HEK293 (cell line): ENCODE measurements around the gene CELF4.

Experiments
- CTCF ChIA-PET: fragments of 350-600 bp; formaldehyde crosslinking; extraction: SDS; loops from one replicate; lab custom pipeline; 2021; ENCODE audit warnings: antibody characterized with exemption; lab: Yijun Ruan, JAX
- POLR2A ChIA-PET: fragments of 300-600 bp; formaldehyde crosslinking; extraction: SDS; loops from one replicate; lab custom pipeline; 2020; ENCODE audit warnings: antibody characterized with exemption, inconsistent platforms; lab: Yijun Ruan, JAX
- H3K27ac ChIP-seq: fragments of 200-500 bp; sonication (Bioruptor generic); 2 replicates; pipeline ENCODE4 v1.5.1; 2014; ENCODE audit warnings: low read depth, low read length, control low read depth, inconsistent platforms; ENCODE audit errors: extremely low read depth
- H3K36me3 ChIP-seq, 2 experiments: fragments of 200-500 bp in 1 of 2; sonication (Bioruptor generic) in 1 of 2; 1 replicate in 1 of 2; 2 replicates in 1 of 2; pipeline ENCODE4 v1.5.1; 2014 to 2017; ENCODE audit warnings: inconsistent platforms in 2 of 2, low read length in 2 of 2; ENCODE audit not compliant: control insufficient read depth in 2 of 2, insufficient read depth in 1 of 2
- H3K4me1 ChIP-seq: fragments of 200-500 bp; sonication (Bioruptor generic); 2 replicates; pipeline ENCODE4 v1.5.1; 2014; ENCODE audit warnings: mild to moderate bottlenecking, low read length, inconsistent platforms; ENCODE audit not compliant: control insufficient read depth, insufficient read depth
- H3K4me3 ChIP-seq: 2 replicates; pipeline ENCODE4 v1.5.1; 2011; ENCODE audit warnings: low read depth, mild to moderate bottlenecking, control low read depth, low read length, moderate library complexity
- H3K9me3 ChIP-seq: fragments of 200-500 bp; sonication (Bioruptor generic); 2 replicates; pipeline ENCODE4 v1.5.1; 2014; ENCODE audit warnings: low read depth, low read length, inconsistent platforms; ENCODE audit not compliant: control insufficient read depth, insufficient read depth
- FEZF1 ChIP-seq: fragments of 450-650 bp; formaldehyde crosslinking; IDR thresholded peaks from 2 replicates; pipeline ENCODE4 v1.5.1; 2016; ENCODE audit warnings: missing biosample characterization, missing genetic modification characterization
- HOXA7 ChIP-seq: sonication (generic); formaldehyde crosslinking; IDR thresholded peaks from 2 replicates; pipeline ENCODE4 v1.8.1; 2022; ENCODE audit warnings: missing genetic modification reagents, borderline replicate concordance
- MYNN ChIP-seq: fragments of 450-650 bp; formaldehyde crosslinking; IDR thresholded peaks from 2 replicates; pipeline ENCODE4 v1.5.1; 2016; ENCODE audit warnings: missing biosample characterization, missing genetic modification characterization, borderline replicate concordance
- RBAK ChIP-seq: fragments of 450-650 bp; formaldehyde crosslinking; IDR thresholded peaks from 2 replicates; pipeline ENCODE4 v1.5.1; 2016; ENCODE audit warnings: missing biosample characterization, missing genetic modification characterization
- ZEB2 ChIP-seq: fragments of 450-650 bp; formaldehyde crosslinking; IDR thresholded peaks from 2 replicates; pipeline ENCODE4 v1.5.1; 2016; ENCODE audit warnings: missing biosample characterization, missing genetic modification characterization
- ZFP37 ChIP-seq: fragments of 450-650 bp; formaldehyde crosslinking; IDR thresholded peaks from 2 replicates; pipeline ENCODE4 v1.5.1; 2016; ENCODE audit warnings: missing biosample characterization, missing genetic modification characterization
- ZNF133 ChIP-seq: fragments of 450-650 bp; formaldehyde crosslinking; IDR thresholded peaks from 2 replicates; pipeline ENCODE4 v1.5.1; 2016; ENCODE audit warnings: missing biosample characterization, missing genetic modification characterization
- ZNF184 ChIP-seq: fragments of 450-650 bp; IDR thresholded peaks from 2 replicates; pipeline ENCODE4 v1.5.1; 2018; ENCODE audit warnings: missing biosample characterization, mild to moderate bottlenecking, missing genetic modification characterization
- ZNF266 ChIP-seq: fragments of 450-650 bp; formaldehyde crosslinking; IDR thresholded peaks from 2 replicates; pipeline ENCODE4 v1.5.1; 2016; ENCODE audit warnings: missing biosample characterization, missing genetic modification characterization, low read depth
- ZNF274 ChIP-seq, 2 experiments: fragments of 200-500 bp in 1 of 2; fragments of 450-650 bp in 1 of 2; sonication (Bioruptor generic) in 1 of 2; formaldehyde crosslinking in 1 of 2; IDR thresholded peaks; 2 replicates each; pipeline versions ENCODE4 v1.5.1 to v1.6.1; 2014 to 2016; ENCODE audit warnings: borderline replicate concordance in 1 of 2, inconsistent platforms in 1 of 2, low read length in 1 of 2, missing biosample characterization in 1 of 2, missing genetic modification characterization in 1 of 2
- ZNF473 ChIP-seq: fragments of 450-650 bp; formaldehyde crosslinking; IDR thresholded peaks from 2 replicates; pipeline ENCODE4 v1.5.1; 2017; ENCODE audit warnings: missing biosample characterization, missing genetic modification characterization
- ZNF514 ChIP-seq: fragments of 450-650 bp; formaldehyde crosslinking; IDR thresholded peaks from 2 replicates; pipeline ENCODE4 v1.5.1; 2016; ENCODE audit warnings: missing biosample characterization, missing genetic modification characterization
- ZNF558 ChIP-seq: fragments of 450-650 bp; formaldehyde crosslinking; IDR thresholded peaks from 2 replicates; pipeline ENCODE4 v1.5.1; 2016; ENCODE audit warnings: missing biosample characterization, missing genetic modification characterization
- ZNF837 ChIP-seq: fragments of 450-650 bp; formaldehyde crosslinking; IDR thresholded peaks from 2 replicates; pipeline ENCODE4 v1.5.1; 2016; ENCODE audit warnings: missing biosample characterization, missing genetic modification characterization
- ZSCAN16 ChIP-seq: fragments of 450-650 bp; formaldehyde crosslinking; IDR thresholded peaks from 2 replicates; pipeline ENCODE4 v1.5.1; 2016; ENCODE audit warnings: missing biosample characterization, missing genetic modification characterization
- TF ChIP-seq, protein P1 (sequence below): fragments of 450-650 bp; formaldehyde crosslinking; IDR thresholded peaks from 2 replicates; pipeline ENCODE4 v1.5.1; 2016; ENCODE audit warnings: missing biosample characterization, missing genetic modification characterization
- TF ChIP-seq, protein P2 (sequence below): fragments of 450-650 bp; formaldehyde crosslinking; IDR thresholded peaks from 2 replicates; pipeline ENCODE4 v1.5.1; 2016; ENCODE audit warnings: missing biosample characterization, missing genetic modification characterization, borderline replicate concordance
- TF ChIP-seq, protein P3 (sequence below): fragments of 450-650 bp; formaldehyde crosslinking; IDR thresholded peaks from 2 replicates; pipeline ENCODE4 v1.5.1; 2016; ENCODE audit warnings: missing biosample characterization, missing genetic modification characterization
- TF ChIP-seq, protein P4 (sequence below): fragments of 450-650 bp; formaldehyde crosslinking; IDR thresholded peaks from 2 replicates; pipeline ENCODE4 v1.5.1; 2016; ENCODE audit warnings: missing biosample characterization, missing genetic modification characterization
- TF ChIP-seq, protein P5 (sequence below): fragments of 450-650 bp; formaldehyde crosslinking; IDR thresholded peaks from 2 replicates; pipeline ENCODE4 v1.5.1; 2016; ENCODE audit warnings: missing biosample characterization, missing genetic modification characterization, low read depth

Gene CELF4

DNA sequence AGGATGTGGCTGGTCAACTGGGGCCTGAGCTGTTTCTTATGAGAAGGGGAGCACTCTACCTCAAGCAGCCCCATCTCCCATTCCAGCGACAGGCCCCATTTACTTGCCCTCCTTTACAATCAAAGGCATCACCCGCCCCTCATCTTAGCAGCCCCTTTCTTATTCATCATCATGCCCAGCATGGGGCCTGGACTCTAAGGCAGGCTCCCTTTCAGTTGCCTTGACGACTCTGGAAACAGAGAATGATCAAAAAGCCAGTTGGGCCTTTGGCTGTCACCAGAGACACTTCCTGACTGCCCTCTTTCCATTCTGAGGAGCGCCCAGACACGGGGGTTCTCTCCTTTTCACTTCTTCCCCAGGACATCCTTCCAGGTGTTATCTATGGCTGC lies 11.2 kb downstream of the CELF4 start (continued):
- no peak for TF ChIP-seq ZFP37 (tag by site-specific recombination)

DNA sequence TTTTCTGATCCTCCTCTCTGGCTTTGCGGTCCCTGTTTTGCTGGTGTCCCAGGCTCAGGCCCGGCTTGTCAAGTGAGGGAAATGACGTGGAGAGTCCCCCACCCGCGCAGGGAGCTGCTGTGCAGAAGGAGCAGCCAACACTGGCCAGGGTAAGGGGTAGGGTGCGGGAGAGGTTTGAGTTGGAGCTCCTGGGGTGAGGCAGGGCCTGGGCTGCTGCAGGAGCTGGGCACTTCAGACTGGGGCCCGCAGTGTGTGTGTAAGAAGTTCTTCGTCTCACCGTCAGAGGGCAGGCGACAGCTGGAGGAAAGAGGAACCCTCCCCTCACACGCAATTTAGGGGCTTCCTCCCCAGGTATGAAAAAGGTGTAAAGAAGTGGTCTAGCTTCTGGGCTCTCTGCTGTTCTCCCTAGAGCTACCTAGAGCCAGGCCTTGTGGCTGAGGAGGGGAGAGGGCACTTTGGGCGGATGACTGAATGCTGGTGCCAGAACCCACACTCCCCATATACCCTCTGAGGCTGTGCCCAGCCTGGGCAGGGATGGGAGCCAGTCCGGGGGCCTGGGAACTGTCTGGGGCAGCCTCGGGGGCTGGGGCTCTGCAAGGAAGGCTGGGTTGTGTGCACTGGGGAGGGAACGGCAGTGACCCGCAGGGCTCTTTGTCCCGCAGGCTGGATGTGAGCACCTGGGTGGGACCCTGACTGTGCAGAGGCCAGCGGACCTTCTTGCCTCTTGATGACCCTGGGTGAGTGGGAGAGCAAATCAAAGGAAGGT lies 11.8 kb downstream of the CELF4 start:
- no peak overlapping the region for H3K4me3 ChIP-seq
- no peaks in the 10 kb centered on the region for H3K36me3 ChIP-seq
- no peaks in the 10 kb centered on the region for H3K4me1 ChIP-seq
- no peaks in the 10 kb centered on the region for H3K9me3 ChIP-seq
- POLR2A ChIA-PET: no interaction called here
- TF ChIP-seq, protein P1, sequence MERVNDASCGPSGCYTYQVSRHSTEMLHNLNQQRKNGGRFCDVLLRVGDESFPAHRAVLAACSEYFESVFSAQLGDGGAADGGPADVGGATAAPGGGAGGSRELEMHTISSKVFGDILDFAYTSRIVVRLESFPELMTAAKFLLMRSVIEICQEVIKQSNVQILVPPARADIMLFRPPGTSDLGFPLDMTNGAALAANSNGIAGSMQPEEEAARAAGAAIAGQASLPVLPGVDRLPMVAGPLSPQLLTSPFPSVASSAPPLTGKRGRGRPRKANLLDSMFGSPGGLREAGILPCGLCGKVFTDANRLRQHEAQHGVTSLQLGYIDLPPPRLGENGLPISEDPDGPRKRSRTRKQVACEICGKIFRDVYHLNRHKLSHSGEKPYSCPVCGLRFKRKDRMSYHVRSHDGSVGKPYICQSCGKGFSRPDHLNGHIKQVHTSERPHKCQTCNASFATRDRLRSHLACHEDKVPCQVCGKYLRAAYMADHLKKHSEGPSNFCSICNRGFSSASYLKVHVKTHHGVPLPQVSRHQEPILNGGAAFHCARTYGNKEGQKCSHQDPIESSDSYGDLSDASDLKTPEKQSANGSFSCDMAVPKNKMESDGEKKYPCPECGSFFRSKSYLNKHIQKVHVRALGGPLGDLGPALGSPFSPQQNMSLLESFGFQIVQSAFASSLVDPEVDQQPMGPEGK (tag by site-specific recombination): no peak
- no peak for TF ChIP-seq ZEB2 (tag by site-specific recombination)
- no peak for TF ChIP-seq FEZF1 (tag by site-specific recombination)
- TF ChIP-seq HOXA7: no peak
- TF ChIP-seq ZNF514 (tag by site-specific recombination): no peak
- TF ChIP-seq, protein P2, sequence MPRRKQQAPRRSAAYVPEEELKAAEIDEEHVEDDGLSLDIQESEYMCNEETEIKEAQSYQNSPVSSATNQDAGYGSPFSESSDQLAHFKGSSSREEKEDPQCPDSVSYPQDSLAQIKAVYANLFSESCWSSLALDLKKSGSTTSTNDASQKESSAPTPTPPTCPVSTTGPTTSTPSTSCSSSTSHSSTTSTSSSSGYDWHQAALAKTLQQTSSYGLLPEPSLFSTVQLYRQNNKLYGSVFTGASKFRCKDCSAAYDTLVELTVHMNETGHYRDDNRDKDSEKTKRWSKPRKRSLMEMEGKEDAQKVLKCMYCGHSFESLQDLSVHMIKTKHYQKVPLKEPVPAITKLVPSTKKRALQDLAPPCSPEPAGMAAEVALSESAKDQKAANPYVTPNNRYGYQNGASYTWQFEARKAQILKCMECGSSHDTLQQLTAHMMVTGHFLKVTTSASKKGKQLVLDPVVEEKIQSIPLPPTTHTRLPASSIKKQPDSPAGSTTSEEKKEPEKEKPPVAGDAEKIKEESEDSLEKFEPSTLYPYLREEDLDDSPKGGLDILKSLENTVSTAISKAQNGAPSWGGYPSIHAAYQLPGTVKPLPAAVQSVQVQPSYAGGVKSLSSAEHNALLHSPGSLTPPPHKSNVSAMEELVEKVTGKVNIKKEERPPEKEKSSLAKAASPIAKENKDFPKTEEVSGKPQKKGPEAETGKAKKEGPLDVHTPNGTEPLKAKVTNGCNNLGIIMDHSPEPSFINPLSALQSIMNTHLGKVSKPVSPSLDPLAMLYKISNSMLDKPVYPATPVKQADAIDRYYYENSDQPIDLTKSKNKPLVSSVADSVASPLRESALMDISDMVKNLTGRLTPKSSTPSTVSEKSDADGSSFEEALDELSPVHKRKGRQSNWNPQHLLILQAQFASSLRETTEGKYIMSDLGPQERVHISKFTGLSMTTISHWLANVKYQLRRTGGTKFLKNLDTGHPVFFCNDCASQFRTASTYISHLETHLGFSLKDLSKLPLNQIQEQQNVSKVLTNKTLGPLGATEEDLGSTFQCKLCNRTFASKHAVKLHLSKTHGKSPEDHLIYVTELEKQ (tag by site-specific recombination): no peak
- no peak for TF ChIP-seq RBAK (tag by site-specific recombination)
- TF ChIP-seq, protein P3, sequence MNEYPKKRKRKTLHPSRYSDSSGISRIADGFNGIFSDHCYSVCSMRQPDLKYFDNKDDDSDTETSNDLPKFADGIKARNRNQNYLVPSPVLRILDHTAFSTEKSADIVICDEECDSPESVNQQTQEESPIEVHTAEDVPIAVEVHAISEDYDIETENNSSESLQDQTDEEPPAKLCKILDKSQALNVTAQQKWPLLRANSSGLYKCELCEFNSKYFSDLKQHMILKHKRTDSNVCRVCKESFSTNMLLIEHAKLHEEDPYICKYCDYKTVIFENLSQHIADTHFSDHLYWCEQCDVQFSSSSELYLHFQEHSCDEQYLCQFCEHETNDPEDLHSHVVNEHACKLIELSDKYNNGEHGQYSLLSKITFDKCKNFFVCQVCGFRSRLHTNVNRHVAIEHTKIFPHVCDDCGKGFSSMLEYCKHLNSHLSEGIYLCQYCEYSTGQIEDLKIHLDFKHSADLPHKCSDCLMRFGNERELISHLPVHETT (tag by site-specific recombination): no peak
- TF ChIP-seq ZSCAN16: no peak
- no peak for TF ChIP-seq ZNF473 (tag by site-specific recombination)
- no peak for TF ChIP-seq MYNN (tag by site-specific recombination)
- no peak for TF ChIP-seq ZNF266 (tag by site-specific recombination)
- TF ChIP-seq, protein P4, sequence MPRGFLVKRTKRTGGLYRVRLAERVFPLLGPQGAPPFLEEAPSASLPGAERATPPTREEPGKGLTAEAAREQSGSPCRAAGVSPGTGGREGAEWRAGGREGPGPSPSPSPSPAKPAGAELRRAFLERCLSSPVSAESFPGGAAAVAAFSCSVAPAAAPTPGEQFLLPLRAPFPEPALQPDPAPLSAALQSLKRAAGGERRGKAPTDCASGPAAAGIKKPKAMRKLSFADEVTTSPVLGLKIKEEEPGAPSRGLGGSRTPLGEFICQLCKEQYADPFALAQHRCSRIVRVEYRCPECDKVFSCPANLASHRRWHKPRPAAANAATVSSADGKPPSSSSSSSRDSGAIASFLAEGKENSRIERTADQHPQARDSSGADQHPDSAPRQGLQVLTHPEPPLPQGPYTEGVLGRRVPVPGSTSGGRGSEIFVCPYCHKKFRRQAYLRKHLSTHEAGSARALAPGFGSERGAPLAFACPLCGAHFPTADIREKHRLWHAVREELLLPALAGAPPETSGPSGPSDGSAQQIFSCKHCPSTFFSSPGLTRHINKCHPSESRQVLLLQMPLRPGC (tag by site-specific recombination): no peak
- TF ChIP-seq, protein P5, sequence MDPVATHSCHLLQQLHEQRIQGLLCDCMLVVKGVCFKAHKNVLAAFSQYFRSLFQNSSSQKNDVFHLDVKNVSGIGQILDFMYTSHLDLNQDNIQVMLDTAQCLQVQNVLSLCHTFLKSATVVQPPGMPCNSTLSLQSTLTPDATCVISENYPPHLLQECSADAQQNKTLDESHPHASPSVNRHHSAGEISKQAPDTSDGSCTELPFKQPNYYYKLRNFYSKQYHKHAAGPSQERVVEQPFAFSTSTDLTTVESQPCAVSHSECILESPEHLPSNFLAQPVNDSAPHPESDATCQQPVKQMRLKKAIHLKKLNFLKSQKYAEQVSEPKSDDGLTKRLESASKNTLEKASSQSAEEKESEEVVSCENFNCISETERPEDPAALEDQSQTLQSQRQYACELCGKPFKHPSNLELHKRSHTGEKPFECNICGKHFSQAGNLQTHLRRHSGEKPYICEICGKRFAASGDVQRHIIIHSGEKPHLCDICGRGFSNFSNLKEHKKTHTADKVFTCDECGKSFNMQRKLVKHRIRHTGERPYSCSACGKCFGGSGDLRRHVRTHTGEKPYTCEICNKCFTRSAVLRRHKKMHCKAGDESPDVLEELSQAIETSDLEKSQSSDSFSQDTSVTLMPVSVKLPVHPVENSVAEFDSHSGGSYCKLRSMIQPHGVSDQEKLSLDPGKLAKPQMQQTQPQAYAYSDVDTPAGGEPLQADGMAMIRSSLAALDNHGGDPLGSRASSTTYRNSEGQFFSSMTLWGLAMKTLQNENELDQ (tag by site-specific recombination): no peak
- no peak for TF ChIP-seq ZNF133 (tag by site-specific recombination)
- no peak for TF ChIP-seq ZNF274 (IDR thresholded peaks at IDR 0.05; ENCODE audit: low read length)
- TF ChIP-seq ZNF274 (tag by site-specific recombination; IDR thresholded peaks at IDR 0.05; ENCODE audit: borderline replicate concordance): no peak
- no peak for TF ChIP-seq ZNF184
- no peak for TF ChIP-seq ZNF837 (tag by site-specific recombination)
- no peak for TF ChIP-seq ZNF558
- H3K27ac ChIP-seq: no peak overlapping the region
- CTCF ChIA-PET: interaction anchor here (0.6 kb wide), 1 partner anchor 9 kb away, joined by 3 read pairs; no protein-coding TSS in a partner anchor
